Measurements from ENCODE around the gene SLC22A1.

DNA sequence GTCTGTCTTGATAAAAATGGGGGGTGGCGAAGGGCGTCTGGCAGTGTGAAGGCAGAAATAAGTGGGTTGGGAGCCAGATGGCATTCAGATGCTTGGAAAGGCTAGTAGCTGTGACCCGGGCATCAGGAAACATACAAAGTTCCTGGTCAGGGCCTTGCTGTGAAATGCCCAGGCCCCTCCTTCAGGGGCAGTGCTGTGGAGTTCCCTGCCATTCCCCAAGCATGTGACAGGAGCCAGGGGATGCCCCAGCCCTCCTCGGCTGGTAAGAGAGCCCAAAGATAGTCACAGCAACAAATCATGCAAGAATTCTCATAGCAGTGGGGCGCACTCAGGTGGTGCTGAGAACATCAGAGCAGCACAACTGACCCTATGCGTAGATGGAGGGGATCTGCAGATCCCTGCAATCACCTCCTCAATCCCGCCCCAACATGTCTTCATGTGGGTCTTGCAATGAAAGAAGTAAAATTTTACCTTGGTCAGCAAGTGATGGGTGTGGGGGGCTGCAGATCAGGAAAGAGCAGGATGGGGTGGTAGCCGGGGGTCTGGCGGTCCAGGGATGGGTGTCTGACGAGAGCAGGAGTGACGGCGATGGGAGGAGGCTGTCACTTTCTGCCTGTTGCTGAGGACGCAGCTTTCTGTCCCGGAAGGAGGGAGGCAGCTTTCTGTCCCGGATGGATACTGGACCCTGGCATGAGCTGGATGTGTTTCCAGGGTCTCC is 39.5 kb downstream of the SLC22A1 start:
- TF ChIP-seq MXI1 (conservative IDR thresholded peaks at IDR 0.05; ENCODE audit: poor library complexity, severe bottlenecking) = no peak
- no peak for TF ChIP-seq EP300 (conservative IDR thresholded peaks at IDR 0.05; ENCODE audit: poor library complexity, severe bottlenecking)
